Endothelial cell of umbilical vein (primary cell): ENCODE data around the gene MAP3K21. TPM values are rescaled to one million over a fixed set of nuclear protein-coding genes. Genes with fewer than 3 reads are reported as not detected.

Source experiments
- BruUV-seq: library from RNA; stranded (reverse); fragments of 400-500 nt; replicated peaks from 2 replicates; lab custom pipeline; 2021; lab: Mats Ljungman, UMichigan
- CTCF ChIA-PET: fragments of 300-600, 350-600 bp; sonication (Branson Sonifier 250); formaldehyde crosslinking; loops from one replicate; lab custom pipeline; 2021; ENCODE audit warnings: antibody characterized with exemption, inconsistent platforms; lab: Charles Lee
- POLR2A ChIA-PET: fragments of 300-600, 350-600 bp; sonication (Branson Sonifier 250); formaldehyde crosslinking; loops from one replicate; lab custom pipeline; 2021; ENCODE audit warnings: antibody characterized with exemption, inconsistent platforms; lab: Charles Lee
- DNase-seq: peaks from one replicate; pipeline ENCODE4 v3.0.0-alpha.2; 2011; ENCODE audit warnings: low read depth, low spot score
- FAIRE-seq: peaks from 2 replicates; lab custom pipeline; 2011; peaks lifted over from hg19 to GRCh38; lab: Jason Lieb, UNC
- H2AFZ ChIP-seq: 2 replicates; pipeline ENCODE4 v1.6.0; 2012; ENCODE audit warnings: low read depth, low read length, control low read depth, inconsistent platforms
- H3K27ac ChIP-seq: 2 replicates; pipeline ENCODE4 v1.5.1; 2011; ENCODE audit warnings: low read depth, mild to moderate bottlenecking, control low read depth, low read length, moderate library complexity; ENCODE audit not compliant: insufficient read depth
- H3K27me3 ChIP-seq, 2 experiments: 2 replicates each; pipeline versions ENCODE4 v1.6.0 to v1.6.1; 2011; ENCODE audit warnings: low read length in 2 of 2, mixed read lengths in 1 of 2; ENCODE audit not compliant: control insufficient read depth in 2 of 2, insufficient read depth in 2 of 2
- H3K36me3 ChIP-seq, 2 experiments: 2 replicates in 1 of 2; 3 replicates in 1 of 2; pipeline ENCODE4 v1.5.1; 2011; ENCODE audit warnings: low read length in 2 of 2, mild to moderate bottlenecking in 1 of 2, moderate library complexity in 1 of 2; ENCODE audit not compliant: control insufficient read depth in 2 of 2, insufficient read depth in 2 of 2; ENCODE audit errors: extremely low read depth in 1 of 2
- H3K4me1 ChIP-seq: 3 replicates; pipeline ENCODE4 v1.5.1; 2011; ENCODE audit warnings: mild to moderate bottlenecking, low read length; ENCODE audit not compliant: control insufficient read depth, insufficient read depth; ENCODE audit errors: extremely low read depth
- H3K4me2 ChIP-seq: 2 replicates; pipeline ENCODE4 v1.6.1; 2011; ENCODE audit warnings: low read length, control low read depth, mixed read lengths; ENCODE audit not compliant: insufficient read depth
- H3K4me3 ChIP-seq, 3 experiments: fragments of 200-600 bp in 1 of 3; sonication (generic), shearing (Covaris generic) in 1 of 3; replicated peaks in 1 of 3; 2 replicates each; pipeline ENCODE4 v1.5.1; 2011 to 2016; ENCODE audit warnings: control low read depth in 3 of 3, low read length in 3 of 3, mild to moderate bottlenecking in 2 of 3, inconsistent platforms in 1 of 3, low read depth in 1 of 3, moderate library complexity in 1 of 3; ENCODE audit not compliant: insufficient read depth in 1 of 3
- H3K79me2 ChIP-seq: 2 replicates; pipeline ENCODE4 v1.6.0; 2012; ENCODE audit warnings: low read length, inconsistent platforms; ENCODE audit not compliant: control insufficient read depth, insufficient read depth
- H3K9ac ChIP-seq: replicated peaks from 2 replicates; pipeline ENCODE3; 2011; ENCODE audit warnings: low read length, control low read depth; ENCODE audit not compliant: insufficient read depth; ENCODE audit errors: extremely low read depth
- H3K9me1 ChIP-seq: replicated peaks from 3 replicates; pipeline ENCODE4 v1.6.0; 2011; ENCODE audit warnings: mild to moderate bottlenecking, low read length; ENCODE audit not compliant: control insufficient read depth, insufficient read depth; ENCODE audit errors: extremely low read depth
- H3K9me3 ChIP-seq: replicated peaks from 2 replicates; pipeline ENCODE4 v1.5.1; 2012; ENCODE audit warnings: low read length, inconsistent platforms; ENCODE audit not compliant: control insufficient read depth, insufficient read depth
- H4K20me1 ChIP-seq: replicated peaks from 2 replicates; pipeline ENCODE3; 2011; ENCODE audit warnings: mild to moderate bottlenecking, low read length; ENCODE audit not compliant: control insufficient read depth, insufficient read depth; ENCODE audit errors: extremely low read depth
- EZH2 ChIP-seq: IDR thresholded peaks from 2 replicates; pipeline ENCODE4 v1.6.1; 2012; ENCODE audit warnings: borderline replicate concordance, low read depth, mild to moderate bottlenecking, moderate library complexity, low read length, inconsistent platforms; ENCODE audit not compliant: severe bottlenecking
- FOS ChIP-seq: IDR thresholded peaks from 2 replicates; pipeline ENCODE4 v1.6.1; 2011; ENCODE audit warnings: mild to moderate bottlenecking, low read length, moderate library complexity, borderline replicate concordance; ENCODE audit not compliant: insufficient read depth
- GATA2 ChIP-seq: IDR thresholded peaks from 2 replicates; pipeline ENCODE4 v1.7.0; 2011; ENCODE audit warnings: low read depth, mild to moderate bottlenecking, moderate library complexity, mixed read lengths, low read length; ENCODE audit not compliant: insufficient read length, insufficient read depth
- JUN ChIP-seq: IDR thresholded peaks from 2 replicates; pipeline ENCODE4 v1.6.1; 2011; ENCODE audit warnings: borderline replicate concordance, low read depth; ENCODE audit not compliant: insufficient read length, insufficient read depth
- MYC ChIP-seq: IDR thresholded peaks from one replicate; pipeline ENCODE4 v1.6.1; 2011; ENCODE audit warnings: mild to moderate bottlenecking, low read depth, low read length
- POLR2A ChIP-seq: IDR thresholded peaks from 2 replicates; pipeline ENCODE4 v1.6.1; 2012; ENCODE audit warnings: low read depth, mild to moderate bottlenecking, control low read depth, low read length
- POLR2AphosphoS5 ChIP-seq: IDR thresholded peaks from 2 replicates; pipeline ENCODE4 v1.6.1; 2012; ENCODE audit warnings: low read depth, mild to moderate bottlenecking, control low read depth, low read length, moderate library complexity; ENCODE audit not compliant: insufficient read depth
- dilution Hi-C: fragments of 300-500 bp; cut with MboI; formaldehyde crosslinking; loops from one replicate; pipeline ENCODE4 v1.15.0; 2019; ENCODE audit warnings: low sequenced_read_pairs; ENCODE audit not compliant: extremely low pct_ligation_motif_present
- intact Hi-C: fragments of 100-400 bp; cut with micrococcal nuclease; formaldehyde crosslinking; loops from one replicate; pipeline ENCODE4 v1.10.0; 2022
- polyA plus RNA-seq, 4 experiments: library from polyadenylated mRNA; depleted of rRNA in 3 of 4; stranded (reverse) in 3 of 4; unstranded in 1 of 4; fragments of >200 nt; gene quantifications; 2 replicates each; pipeline versions ENCODE4 v1.2.1 to v1.2.3, GENCODE V29; 2011 to 2012; ENCODE audit warnings: missing spikeins in 1 of 4
- total RNA-seq: library from RNA; stranded (reverse); gene quantifications from 2 replicates; pipeline ENCODE4 v1.2.3, GENCODE V29; 2021
- TF ChIP-seq, protein P1 (sequence below), 2 donors: IDR thresholded peaks; 1 replicate in 1 of 2; 2 replicates in 1 of 2; pipeline ENCODE4 v1.5.1; 2011; ENCODE audit warnings: low read length in 2 of 2, mild to moderate bottlenecking in 2 of 2, moderate library complexity in 2 of 2, control low read depth in 1 of 2, inconsistent platforms in 1 of 2, low read depth in 1 of 2; ENCODE audit not compliant: insufficient read depth in 1 of 2; ENCODE audit errors: extremely low read depth in 1 of 2
- TF ChIP-seq, protein P2 (sequence below): IDR thresholded peaks from 2 replicates; pipeline ENCODE4 v1.6.1; 2011; ENCODE audit not compliant: insufficient read depth, insufficient read length

Gene MAP3K21
- total and polyA plus RNA-seq, 2 donors (not counting 3 experiments of a cell fraction or from before 2014, with no cell fraction given) = 0.65 to 0.95 TPM

DNA sequence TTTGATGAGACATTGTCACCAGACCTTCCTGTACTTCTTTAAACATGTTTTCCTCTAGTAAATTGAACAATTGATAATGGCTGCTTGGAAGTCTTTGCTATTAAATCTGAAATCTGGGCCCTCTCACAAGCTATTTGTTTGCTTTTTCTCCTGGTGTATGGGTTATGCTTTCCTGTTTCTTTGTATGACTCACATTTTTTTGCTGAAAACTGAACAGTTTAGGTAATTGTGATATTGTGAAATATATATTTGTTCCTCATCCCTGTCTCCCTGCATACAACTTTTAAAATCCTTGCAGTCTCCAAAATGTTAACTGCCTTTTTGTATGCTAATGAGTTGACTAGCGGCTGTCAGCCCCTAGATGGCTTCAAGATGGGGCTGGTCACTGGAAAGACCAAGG, 61.6 kb downstream of the MAP3K21 start:
- no peaks in the 10 kb centered on the region for H3K36me3 ChIP-seq
- no peak for FAIRE-seq
- no peaks in the 10 kb centered on the region for H3K79me2 ChIP-seq
- no peak overlapping the region for H3K27ac ChIP-seq
- H3K4me1 ChIP-seq = no peaks in the 10 kb centered on the region
- dilution Hi-C loops (no loop called here), intact Hi-C loops (no loop called here)
- no peaks in the 10 kb centered on the region for H3K9me3 ChIP-seq
- no peak overlapping the region for H2AFZ ChIP-seq
- H3K4me3 ChIP-seq = no peak overlapping the region
- BruUV-seq = no TSS peak
- H3K9me1 ChIP-seq = no peaks in the 10 kb centered on the region
- H3K4me2 ChIP-seq = no peak overlapping the region
- TF ChIP-seq, protein P1, sequence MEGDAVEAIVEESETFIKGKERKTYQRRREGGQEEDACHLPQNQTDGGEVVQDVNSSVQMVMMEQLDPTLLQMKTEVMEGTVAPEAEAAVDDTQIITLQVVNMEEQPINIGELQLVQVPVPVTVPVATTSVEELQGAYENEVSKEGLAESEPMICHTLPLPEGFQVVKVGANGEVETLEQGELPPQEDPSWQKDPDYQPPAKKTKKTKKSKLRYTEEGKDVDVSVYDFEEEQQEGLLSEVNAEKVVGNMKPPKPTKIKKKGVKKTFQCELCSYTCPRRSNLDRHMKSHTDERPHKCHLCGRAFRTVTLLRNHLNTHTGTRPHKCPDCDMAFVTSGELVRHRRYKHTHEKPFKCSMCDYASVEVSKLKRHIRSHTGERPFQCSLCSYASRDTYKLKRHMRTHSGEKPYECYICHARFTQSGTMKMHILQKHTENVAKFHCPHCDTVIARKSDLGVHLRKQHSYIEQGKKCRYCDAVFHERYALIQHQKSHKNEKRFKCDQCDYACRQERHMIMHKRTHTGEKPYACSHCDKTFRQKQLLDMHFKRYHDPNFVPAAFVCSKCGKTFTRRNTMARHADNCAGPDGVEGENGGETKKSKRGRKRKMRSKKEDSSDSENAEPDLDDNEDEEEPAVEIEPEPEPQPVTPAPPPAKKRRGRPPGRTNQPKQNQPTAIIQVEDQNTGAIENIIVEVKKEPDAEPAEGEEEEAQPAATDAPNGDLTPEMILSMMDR (IDR thresholded peaks at IDR 0.05; ENCODE audit: extremely low read depth in 1 of 2, insufficient read depth in 1 of 2, low read depth in 1 of 2, low read length in 2 of 2) = no peak
- no peak for TF ChIP-seq FOS
- TF ChIP-seq EZH2 = no peak
- no peak for TF ChIP-seq GATA2
- TF ChIP-seq POLR2A = no peak
- no peak for TF ChIP-seq MYC
- TF ChIP-seq, protein P2, sequence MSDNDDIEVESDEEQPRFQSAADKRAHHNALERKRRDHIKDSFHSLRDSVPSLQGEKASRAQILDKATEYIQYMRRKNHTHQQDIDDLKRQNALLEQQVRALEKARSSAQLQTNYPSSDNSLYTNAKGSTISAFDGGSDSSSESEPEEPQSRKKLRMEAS = no peak
- TF ChIP-seq JUN = no peak
- TF ChIP-seq POLR2AphosphoS5 = no peak
- POLR2A ChIA-PET = no interaction called here
- H4K20me1 ChIP-seq = no peaks in the 10 kb centered on the region
- CTCF ChIA-PET = interaction anchor here (0.7 to 1.3 kb wide), 2 partner anchors 85 to 677 kb away, joined by 3 read pairs; no protein-coding TSS in a partner anchor
- no peak for DNase-seq
- H3K9ac ChIP-seq = no peak overlapping the region
- H3K27me3 ChIP-seq = peaks cover 0 to 4% of the 10 kb centered on the region in 2 experiments
